Gastrocnemius medialis (tissue), 4 donors: ENCODE measurements around the gene GPM6B.

Experiments
- CTCF ChIP-seq, 5 experiments: fragments of 450-650 bp in 3 of 5; fragments of 200-600 bp in 2 of 5; sonication (generic) in 2 of 5; IDR thresholded peaks in 4 of 5; conservative IDR thresholded peaks in 1 of 5; 1 replicate in 4 of 5; 2 replicates in 1 of 5; pipeline ENCODE4 v1.5.1; 2016 to 2019; ENCODE audit warnings: antibody characterized with exemption in 5 of 5, mild to moderate bottlenecking in 3 of 5, moderate library complexity in 3 of 5
- POLR2A ChIP-seq, 2 donors: fragments of 450-650 bp; IDR thresholded peaks; one replicate each; pipeline ENCODE4 v1.6.1; 2017; ENCODE audit warnings: antibody characterized with exemption in 2 of 2, mild to moderate bottlenecking in 2 of 2, moderate library complexity in 2 of 2

GRCh38 chrX:13776387-13776786 lies 40.5 kb downstream of the GPM6B start:
- TF ChIP-seq CTCF (IDR thresholded peaks at IDR 0.05 in 4 of 5, conservative IDR thresholded peaks at IDR 0.05 in 1 of 5) = no peak
- no peak for TF ChIP-seq POLR2A (IDR thresholded peaks at IDR 0.05)
